Endothelial cell (in vitro differentiated cells): ENCODE results near the gene NIT1. TPM values are rescaled to one million over a fixed set of nuclear protein-coding genes. Genes with fewer than 3 reads are reported as not detected.
A peak's percentile ranks its signal among the peaks of the same experiment; 100 is the strongest.

Experiments
- DNase-seq: peaks from one replicate; pipeline ENCODE4 v3.0.0; 2021; ENCODE audit warnings: low spot score
- H3K27ac Mint-ChIP-seq: one replicate; pipeline ENCODE4 v1.8.0; 2021; ENCODE audit warnings: mixed read lengths, inconsistent platforms; ENCODE audit not compliant: unreplicated experiment
- H3K27me3 Mint-ChIP-seq: one replicate; pipeline ENCODE4 v1.8.0; 2021; ENCODE audit warnings: mild to moderate bottlenecking, moderate library complexity, mixed read lengths, inconsistent platforms; ENCODE audit not compliant: unreplicated experiment
- H3K36me3 Mint-ChIP-seq: one replicate; pipeline ENCODE4 v1.8.0; 2021; ENCODE audit warnings: mild to moderate bottlenecking, low read depth, mixed read lengths, inconsistent platforms; ENCODE audit not compliant: unreplicated experiment
- H3K4me1 Mint-ChIP-seq: one replicate; pipeline ENCODE4 v1.8.0; 2021; ENCODE audit warnings: mild to moderate bottlenecking, mixed read lengths, inconsistent platforms; ENCODE audit not compliant: unreplicated experiment
- H3K4me3 Mint-ChIP-seq: one replicate; pipeline ENCODE4 v1.8.0; 2021; ENCODE audit warnings: mild to moderate bottlenecking, mixed read lengths, inconsistent platforms; ENCODE audit not compliant: unreplicated experiment
- H3K9me3 Mint-ChIP-seq: one replicate; pipeline ENCODE4 v1.8.0; 2021; ENCODE audit warnings: mixed read lengths, inconsistent platforms; ENCODE audit not compliant: unreplicated experiment
- total RNA-seq: library from RNA; stranded (reverse); fragmentation: NEBNext Ultra II Directional; extraction: Animal tissue kit (Norgen Biotek cat#: 25700); gene quantifications from one replicate; pipeline ENCODE4 v1.2.1, GENCODE V29; 2021; ENCODE audit not compliant: unreplicated experiment
- TF ChIP-seq, protein P1 (sequence below): fragments of 200-600 bp; sonication (generic); IDR thresholded peaks from one replicate; pipeline ENCODE4 v1.5.0; 2021; ENCODE audit warnings: antibody characterized with exemption; ENCODE audit not compliant: unreplicated experiment

Gene NIT1
- total RNA-seq, 1 donor from 2014 or later = 20.5 TPM

DNA sequence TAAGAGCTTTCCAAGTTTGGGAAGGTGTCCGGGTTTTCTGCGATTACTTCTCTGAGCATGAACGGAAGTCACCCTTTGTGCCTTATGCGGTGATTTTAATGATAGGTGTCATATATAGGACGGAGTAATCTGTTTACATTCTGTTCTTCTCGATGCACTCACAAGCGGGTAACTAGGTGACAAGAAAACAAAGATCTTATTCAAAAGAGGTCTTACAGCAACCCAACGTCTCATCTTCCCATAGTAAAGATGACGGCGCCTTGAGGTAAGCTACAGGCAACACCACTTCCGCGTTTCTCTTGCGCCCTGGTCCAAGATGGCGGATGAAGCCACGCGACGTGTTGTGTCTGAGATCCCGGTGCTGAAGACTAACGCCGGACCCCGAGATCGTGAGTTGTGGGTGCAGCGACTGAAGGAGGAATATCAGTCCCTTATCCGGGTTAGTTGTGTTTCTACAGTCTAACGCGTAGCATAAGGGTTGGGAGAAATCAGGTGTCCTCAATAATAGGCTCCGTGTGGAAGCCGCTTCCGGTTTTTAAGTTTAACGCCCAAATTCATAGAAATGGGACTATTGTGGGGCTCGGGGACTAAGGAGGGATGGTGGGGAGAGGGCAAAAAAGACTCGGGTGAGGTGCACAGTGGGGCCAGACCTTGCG, 35.9 kb downstream of the NIT1 start, which contains the start of gene UFC1:
UFC1 (plus strand) TSS at position 297 of the 656 bp plus-strand sequence; CDS start at position 317, 20 bp downstream.
- Mint-ChIP-seq H3K27ac (peak within 1 kb of the TSS; percentile 100), H3K9me3 (no peaks in the 10 kb centered on the region), H3K4me1 (peaks cover 28% of the 10 kb centered on the region), H3K27me3 (peaks cover 16% of the 10 kb centered on the region), H3K4me3 (peak within 1 kb of the TSS; percentile 99), H3K36me3 (peaks cover 27% of the 10 kb centered on the region)
- TF ChIP-seq, protein P1, sequence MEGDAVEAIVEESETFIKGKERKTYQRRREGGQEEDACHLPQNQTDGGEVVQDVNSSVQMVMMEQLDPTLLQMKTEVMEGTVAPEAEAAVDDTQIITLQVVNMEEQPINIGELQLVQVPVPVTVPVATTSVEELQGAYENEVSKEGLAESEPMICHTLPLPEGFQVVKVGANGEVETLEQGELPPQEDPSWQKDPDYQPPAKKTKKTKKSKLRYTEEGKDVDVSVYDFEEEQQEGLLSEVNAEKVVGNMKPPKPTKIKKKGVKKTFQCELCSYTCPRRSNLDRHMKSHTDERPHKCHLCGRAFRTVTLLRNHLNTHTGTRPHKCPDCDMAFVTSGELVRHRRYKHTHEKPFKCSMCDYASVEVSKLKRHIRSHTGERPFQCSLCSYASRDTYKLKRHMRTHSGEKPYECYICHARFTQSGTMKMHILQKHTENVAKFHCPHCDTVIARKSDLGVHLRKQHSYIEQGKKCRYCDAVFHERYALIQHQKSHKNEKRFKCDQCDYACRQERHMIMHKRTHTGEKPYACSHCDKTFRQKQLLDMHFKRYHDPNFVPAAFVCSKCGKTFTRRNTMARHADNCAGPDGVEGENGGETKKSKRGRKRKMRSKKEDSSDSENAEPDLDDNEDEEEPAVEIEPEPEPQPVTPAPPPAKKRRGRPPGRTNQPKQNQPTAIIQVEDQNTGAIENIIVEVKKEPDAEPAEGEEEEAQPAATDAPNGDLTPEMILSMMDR = no peak
- DNase-seq = peak; percentile 70

DNA sequence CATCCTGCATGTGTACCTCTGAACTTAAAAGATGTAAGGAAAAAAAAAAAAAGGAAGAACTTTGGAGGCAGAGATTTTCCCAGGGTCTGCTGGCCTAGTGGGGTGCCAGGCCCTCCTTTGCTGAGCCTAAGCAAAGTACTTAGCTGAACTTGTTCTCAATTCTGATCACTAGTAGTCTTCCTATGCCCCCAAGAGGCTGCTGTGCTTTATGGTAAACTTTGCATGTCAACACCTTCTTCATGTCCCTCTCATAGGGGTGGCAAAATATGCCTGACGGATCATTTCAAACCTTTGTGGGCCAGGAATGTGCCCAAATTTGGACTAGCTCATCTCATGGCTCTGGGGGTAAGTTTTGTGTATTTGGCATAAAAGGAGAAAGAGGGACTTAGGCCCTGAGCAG, 40.0 kb downstream of the NIT1 start:
- H3K36me3 Mint-ChIP-seq = peaks cover 33% of the 10 kb centered on the region
- H3K27me3 Mint-ChIP-seq = peaks cover 26% of the 10 kb centered on the region
- no peak for DNase-seq
- TF ChIP-seq, protein P1 = no peak
- H3K4me1 Mint-ChIP-seq = peaks cover 46% of the 10 kb centered on the region
- peak overlapping the region; percentile 92 for H3K4me3 Mint-ChIP-seq
- H3K9me3 Mint-ChIP-seq = no peaks in the 10 kb centered on the region
- peak overlapping the region; percentile 76 for H3K27ac Mint-ChIP-seq

DNA sequence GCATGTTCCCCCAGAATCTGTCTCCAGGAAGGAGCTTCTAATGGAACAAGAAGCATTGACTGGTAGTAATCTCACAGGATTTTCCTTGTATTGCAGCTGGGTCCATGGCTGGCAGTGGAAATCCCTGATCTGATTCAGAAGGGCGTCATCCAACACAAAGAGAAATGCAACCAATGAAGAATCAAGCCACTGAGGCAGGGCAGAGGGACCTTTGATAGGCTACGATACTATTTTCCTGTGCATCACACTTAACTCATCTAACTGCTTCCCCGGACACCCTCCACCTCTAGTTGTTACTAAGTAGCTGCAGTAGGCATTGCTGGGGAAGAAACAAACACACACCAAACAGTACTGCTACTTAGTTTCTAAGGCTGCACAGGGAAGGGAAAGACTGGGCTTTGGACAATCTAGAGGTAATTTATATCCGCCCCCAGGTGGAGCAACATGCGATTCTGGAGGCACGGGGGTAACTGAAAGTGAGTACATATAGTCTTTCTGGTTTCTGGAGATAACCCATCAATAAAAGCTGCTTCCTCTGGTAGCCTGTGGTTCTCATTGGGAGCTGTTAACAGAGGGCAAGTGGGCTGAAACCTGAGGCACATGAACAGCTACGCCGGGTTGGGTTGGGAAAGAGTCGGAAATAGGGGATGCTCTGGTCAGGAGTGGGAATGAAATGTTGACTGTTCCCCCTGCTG, 40.6 kb downstream of the NIT1 start:
- peak overlapping the region; percentile 92 for H3K27ac Mint-ChIP-seq
- H3K4me1 Mint-ChIP-seq = peaks cover 49% of the 10 kb centered on the region
- H3K27me3 Mint-ChIP-seq = peaks cover 26% of the 10 kb centered on the region
- DNase-seq = no peak
- peak overlapping the region; percentile 92 for H3K4me3 Mint-ChIP-seq
- H3K9me3 Mint-ChIP-seq = no peaks in the 10 kb centered on the region
- TF ChIP-seq, protein P1 = no peak
- H3K36me3 Mint-ChIP-seq = peaks cover 39% of the 10 kb centered on the region

DNA sequence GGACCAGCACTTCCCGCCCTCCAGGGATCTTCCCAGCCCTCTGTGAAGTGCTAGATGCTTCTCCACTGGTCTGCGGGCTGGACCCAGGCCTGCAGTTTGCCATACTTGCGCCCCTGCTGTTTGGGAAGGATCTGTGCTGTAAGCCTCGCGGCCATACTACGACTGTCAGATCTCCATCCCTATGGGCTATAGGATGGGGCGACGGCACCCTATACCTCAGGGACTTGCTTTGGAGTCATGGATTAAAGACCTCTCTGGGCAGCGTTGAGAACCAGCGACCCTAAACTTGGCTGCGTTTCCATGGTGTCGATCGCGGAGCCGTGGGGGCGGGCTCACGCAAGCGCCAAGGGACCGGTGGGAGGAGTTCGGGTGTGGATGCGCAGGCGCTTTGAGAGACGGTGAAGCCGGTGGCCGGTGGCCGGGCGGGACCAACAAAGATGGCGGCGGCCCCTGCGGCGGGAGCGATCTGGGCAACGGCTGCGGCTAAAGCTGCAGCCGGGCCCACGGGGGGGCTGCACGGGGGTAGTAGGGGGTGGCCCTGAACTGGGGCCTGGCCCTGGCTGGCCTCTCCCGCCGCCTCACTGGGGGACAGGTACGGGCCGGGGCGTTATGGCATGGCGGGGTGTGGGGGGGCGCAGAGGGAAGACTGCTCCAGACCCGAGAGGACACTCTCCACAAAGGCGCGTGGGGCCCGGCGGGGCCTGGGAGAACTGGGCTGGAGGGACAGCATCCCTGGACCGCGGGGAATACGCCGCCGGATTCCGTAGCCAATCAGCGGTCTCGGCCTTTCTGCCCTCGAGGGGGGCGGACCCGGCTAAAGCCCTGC, 41.4 kb downstream of the NIT1 start, which contains the start of gene USP21:
USP21 (plus strand) TSS at position 414 of the 826 bp plus-strand sequence. CDS start 1,141 bp downstream, outside the sequence.
- H3K4me3 Mint-ChIP-seq = peak within 1 kb of the TSS; percentile 92
- peak within 1 kb of the TSS; percentile 92 for H3K27ac Mint-ChIP-seq
- DNase-seq = peak; percentile 90
- peaks cover 46% of the 10 kb centered on the region for H3K36me3 Mint-ChIP-seq
- H3K9me3 Mint-ChIP-seq = no peaks in the 10 kb centered on the region
- TF ChIP-seq, protein P1 = no peak
- peaks cover 18% of the 10 kb centered on the region for H3K27me3 Mint-ChIP-seq
- peaks cover 50% of the 10 kb centered on the region for H3K4me1 Mint-ChIP-seq
